Muscle layer of duodenum (tissue), 2 donors: Measurements from ENCODE around the gene SND1.

Experiments
- H3K27ac ChIP-seq: one replicate; pipeline ENCODE4 v1.7.0; 2013; ENCODE audit warnings: mild to moderate bottlenecking, low read length
- H3K27me3 ChIP-seq: one replicate; pipeline ENCODE4 v1.7.0; 2013; ENCODE audit warnings: low read depth, mild to moderate bottlenecking, control low read depth, low read length
- H3K36me3 ChIP-seq, 2 donors: one replicate each; pipeline ENCODE4 v1.7.0; 2013; ENCODE audit warnings: low read length in 2 of 2, control low read depth in 1 of 2, mild to moderate bottlenecking in 1 of 2; ENCODE audit not compliant: insufficient read depth in 2 of 2, control insufficient read depth in 1 of 2
- H3K4me1 ChIP-seq, 2 donors: one replicate each; pipeline ENCODE4 v1.7.0; 2013; ENCODE audit warnings: low read length in 2 of 2, mild to moderate bottlenecking in 2 of 2, control low read depth in 1 of 2, moderate library complexity in 1 of 2; ENCODE audit not compliant: insufficient read depth in 2 of 2, control insufficient read depth in 1 of 2
- H3K4me3 ChIP-seq, 2 donors: one replicate each; pipeline ENCODE4 v1.7.0; 2013; ENCODE audit warnings: low read length in 2 of 2, low read depth in 1 of 2, mild to moderate bottlenecking in 1 of 2
- H3K9me3 ChIP-seq, 2 donors: one replicate each; pipeline ENCODE4 v1.7.0; 2013; ENCODE audit warnings: low read length in 2 of 2, control low read depth in 1 of 2, mild to moderate bottlenecking in 1 of 2; ENCODE audit not compliant: control insufficient read depth in 1 of 2
- donor health status: healthy.

SND1 gene

DNA sequence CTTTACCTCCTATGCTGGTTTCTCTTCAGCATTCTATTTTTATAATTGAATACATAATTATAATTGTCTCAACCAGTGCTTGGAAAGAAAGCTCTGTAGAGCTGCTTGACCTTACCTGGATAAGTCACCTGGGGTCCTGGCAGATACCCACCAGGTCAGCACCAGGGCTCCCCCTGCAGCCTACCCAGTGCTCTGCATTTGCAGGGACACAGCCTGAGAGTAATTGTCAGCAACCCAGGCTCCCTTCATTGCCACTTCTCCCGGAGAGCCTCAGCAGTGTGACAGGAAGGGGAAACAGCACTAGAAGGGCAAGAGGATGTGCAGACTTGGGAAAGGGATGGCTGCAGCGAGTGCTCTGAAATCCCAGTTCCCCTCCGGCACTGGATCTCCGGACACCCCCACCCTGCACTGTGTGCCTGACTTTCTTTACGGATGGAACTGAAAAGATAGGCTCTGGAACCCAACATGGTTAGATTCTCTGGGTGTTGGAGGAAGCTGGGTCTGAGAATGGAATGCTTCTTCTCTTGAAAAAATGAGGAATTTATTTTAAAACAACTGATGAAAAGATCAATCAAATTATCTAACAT lies 22.6 kb upstream of the SND1 start:
- Histone ChIP-seq H3K4me3 (no peak overlapping the region), H3K9me3 (no peaks in the 10 kb centered on the region), H3K27me3 (no peaks in the 10 kb centered on the region), H3K4me1 (no peaks in the 10 kb centered on the region), H3K36me3 (no peaks in the 10 kb centered on the region), H3K27ac (no peak overlapping the region)

- Histone ChIP-seq H3K27ac (no peak overlapping the region), H3K27me3 (no peaks in the 10 kb centered on the region), H3K4me3 (no peak overlapping the region), H3K36me3 (no peaks in the 10 kb centered on the region), H3K4me1 (no peaks in the 10 kb centered on the region), H3K9me3 (no peaks in the 10 kb centered on the region)
Measured at GRCh38 chr7:127632276-127632910, 19.6 kb upstream of the SND1 start.

GRCh38 chr7:127635659-127636285 lies 16.2 kb upstream of the SND1 start:
- H3K9me3 ChIP-seq = no peaks in the 10 kb centered on the region
- H3K4me1 ChIP-seq = no peaks in the 10 kb centered on the region
- no peaks in the 10 kb centered on the region for H3K36me3 ChIP-seq
- H3K27ac ChIP-seq = no peak overlapping the region
- no peaks in the 10 kb centered on the region for H3K27me3 ChIP-seq
- no peak overlapping the region for H3K4me3 ChIP-seq

- no peaks in the 10 kb centered on the region for H3K27me3 ChIP-seq
- H3K36me3 ChIP-seq = no peaks in the 10 kb centered on the region
- H3K9me3 ChIP-seq = no peaks in the 10 kb centered on the region
- H3K27ac ChIP-seq = no peak overlapping the region
- H3K4me3 ChIP-seq = no peak overlapping the region
- no peaks in the 10 kb centered on the region for H3K4me1 ChIP-seq
Measured at GRCh38 chr7:127638197-127638596, 13.8 kb upstream of the SND1 start.

- H3K27me3 ChIP-seq = no peaks in the 10 kb centered on the region
- no peaks in the 10 kb centered on the region for H3K4me1 ChIP-seq
- no peaks in the 10 kb centered on the region for H3K36me3 ChIP-seq
- H3K4me3 ChIP-seq = no peak overlapping the region
- H3K9me3 ChIP-seq = no peaks in the 10 kb centered on the region
- H3K27ac ChIP-seq = no peak overlapping the region
Measured at GRCh38 chr7:127644484-127644883, 7.5 kb upstream of the SND1 start.

- Histone ChIP-seq H3K36me3 (no peaks in the 10 kb centered on the region), H3K4me1 (no peaks in the 10 kb centered on the region), H3K4me3 (no peak overlapping the region), H3K27ac (no peak overlapping the region), H3K9me3 (no peaks in the 10 kb centered on the region), H3K27me3 (no peaks in the 10 kb centered on the region)
Measured at GRCh38 chr7:127647636-127648035, 4.4 kb upstream of the SND1 start.

- Histone ChIP-seq H3K27me3 (no peaks in the 10 kb centered on the region), H3K4me1 (peaks cover 11 to 13% of the 10 kb centered on the region in 2 donors), H3K4me3 (no peak overlapping the region), H3K27ac (no peak overlapping the region), H3K36me3 (no peaks in the 10 kb centered on the region), H3K9me3 (no peaks in the 10 kb centered on the region)
Measured at GRCh38 chr7:127648986-127649385, 3.0 kb upstream of the SND1 start.

DNA sequence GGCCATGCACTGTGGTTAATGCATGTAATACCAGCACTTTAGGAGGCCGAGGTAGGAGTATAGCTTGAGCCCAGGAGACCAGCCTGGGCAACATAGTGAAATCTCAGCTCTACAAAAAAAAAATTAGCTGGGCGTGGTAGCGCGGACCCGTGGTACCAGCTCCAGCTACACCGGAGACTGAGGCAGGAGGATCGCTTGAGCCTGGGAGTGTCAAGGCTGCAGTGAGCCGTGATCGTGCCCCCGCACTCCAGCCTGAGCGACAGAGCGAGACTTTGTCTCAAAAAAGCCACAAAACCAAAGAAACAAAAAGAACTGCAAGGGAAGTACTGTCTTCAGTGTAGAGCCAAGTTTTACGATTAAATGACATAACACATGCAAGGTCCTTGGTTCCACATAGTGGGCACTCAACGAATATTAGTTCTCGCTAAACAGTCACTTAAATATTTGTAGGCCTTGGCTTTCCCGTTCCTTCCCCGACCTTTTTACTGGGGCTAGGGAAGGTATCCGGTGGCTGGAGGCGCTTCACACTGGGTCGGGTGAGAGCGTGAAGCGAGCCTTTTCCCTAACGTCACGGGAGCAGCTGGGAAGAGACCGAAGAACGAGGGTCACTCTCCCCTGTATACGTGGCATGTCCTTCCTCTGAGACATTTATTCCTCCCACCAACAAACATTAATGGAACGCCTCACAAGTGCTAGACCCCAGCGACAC lies 993 bp upstream of the SND1 start:
- H3K36me3 ChIP-seq = no peaks in the 10 kb centered on the region
- peaks cover 21 to 33% of the 10 kb centered on the region in 2 donors for H3K4me1 ChIP-seq
- peak overlapping the region; percentile 96 for H3K27ac ChIP-seq
- no peaks in the 10 kb centered on the region for H3K9me3 ChIP-seq
- H3K4me3 ChIP-seq = peak overlapping the region; percentile 77 to 80
- H3K27me3 ChIP-seq = no peaks in the 10 kb centered on the region

DNA sequence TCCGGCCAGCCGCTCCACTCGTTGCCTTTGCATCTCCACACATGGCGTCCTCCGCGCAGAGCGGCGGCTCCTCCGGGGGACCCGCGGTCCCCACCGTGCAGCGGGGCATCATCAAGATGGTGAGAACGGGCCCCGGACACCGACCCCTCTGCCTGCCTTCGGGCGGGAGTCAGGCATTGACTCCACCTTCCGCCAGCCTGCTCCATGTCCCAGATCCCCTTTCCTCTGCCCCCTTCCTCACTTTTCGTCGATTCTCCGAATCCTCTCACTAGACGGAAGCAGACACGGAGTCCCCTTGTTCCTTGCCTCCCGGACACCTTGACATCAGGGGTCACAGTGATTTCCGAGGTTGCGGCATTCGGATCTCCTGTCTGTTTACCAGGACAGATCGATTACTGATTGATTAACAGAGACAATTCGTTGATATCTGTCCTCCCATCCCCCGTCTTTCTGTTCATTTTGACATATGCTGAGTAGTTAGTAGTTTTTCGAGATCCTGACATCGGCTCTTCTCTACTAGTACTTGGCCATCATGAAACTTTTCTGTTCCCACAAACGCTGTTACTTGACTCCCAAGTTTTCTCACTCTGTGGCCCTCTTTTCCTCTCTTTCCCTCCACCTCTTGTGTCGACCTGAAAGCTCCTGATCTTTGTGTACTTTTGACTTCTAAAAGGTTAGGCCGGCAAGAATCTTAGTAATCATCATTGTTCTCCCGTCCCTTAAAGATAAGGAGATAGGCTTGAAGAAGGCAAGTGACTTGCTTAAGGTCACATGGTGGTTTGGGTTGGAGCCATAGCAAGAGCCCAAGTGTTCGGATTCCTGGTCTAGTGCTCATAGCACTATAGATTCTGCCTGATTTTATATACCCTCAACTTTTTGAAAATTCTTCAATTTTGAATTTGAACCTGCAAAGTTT lies 597 bp downstream of the SND1 start:
- Histone ChIP-seq H3K4me3 (peak overlapping the region; percentile 77 to 100), H3K36me3 (no peaks in the 10 kb centered on the region), H3K4me1 (peaks cover 21 to 33% of the 10 kb centered on the region in 2 donors), H3K9me3 (no peaks in the 10 kb centered on the region), H3K27ac (peak overlapping the region; percentile 95), H3K27me3 (no peaks in the 10 kb centered on the region)

- no peaks in the 10 kb centered on the region for H3K9me3 ChIP-seq
- peaks cover 21 to 33% of the 10 kb centered on the region in 2 donors for H3K4me1 ChIP-seq
- no peaks in the 10 kb centered on the region for H3K36me3 ChIP-seq
- no peaks in the 10 kb centered on the region for H3K27me3 ChIP-seq
- no peak overlapping the region for H3K27ac ChIP-seq
- peak overlapping the region in 1 of 2 donors; percentile 100 for H3K4me3 ChIP-seq
Measured at GRCh38 chr7:127653396-127653795, 1.4 kb downstream of the SND1 start.
